GM12878 (cell line): ENCODE measurements around the gene STK32B. TPM values are rescaled to one million over a fixed set of nuclear protein-coding genes. Genes with fewer than 3 reads are reported as not detected.

Experiments
- ATAC-seq: fragments of 200-7000 bp; cut with Tn5 transposase; 3 replicates; pipeline ENCODE4 v1.9.1; 2020; ENCODE audit warnings: mild to moderate bottlenecking, moderate library complexity
- BruUV-seq: library from RNA; stranded (reverse); fragments of 400-500 nt; replicated peaks from 2 replicates; lab custom pipeline; 2021; lab: Mats Ljungman, UMichigan
- CTCF ChIA-PET: fragments of 300-600 bp; sonication (Branson Sonifier 250); formaldehyde crosslinking; extraction: SDS; loops from one replicate; lab custom pipeline; 2021; ENCODE audit warnings: inconsistent platforms; lab: Yijun Ruan, JAX
- POLR2A ChIA-PET: fragments of 350-600 bp; formaldehyde crosslinking; extraction: SDS; loops from one replicate; lab custom pipeline; 2021; ENCODE audit warnings: inconsistent platforms; lab: Charles Lee
- RAD21 ChIA-PET: fragments of 300-600 bp; sonication (Branson Sonifier 250); formaldehyde crosslinking; loops from one replicate; lab custom pipeline; 2023; ENCODE audit warnings: antibody characterized with exemption; ENCODE audit not compliant: unreplicated experiment; lab: Charles Lee
- SMC1A ChIA-PET: fragments of 300-600 bp; sonication (Branson Sonifier 250); formaldehyde crosslinking; loops from one replicate; lab custom pipeline; 2023; ENCODE audit not compliant: unreplicated experiment, uncharacterized antibody; lab: Charles Lee
- DNase-seq: peaks from one replicate; pipeline ENCODE4 v3.0.0-alpha.2; 2011; ENCODE audit warnings: low read depth, low spot score
- FAIRE-seq: peaks from 3 replicates; lab custom pipeline; 2011; peaks lifted over from hg19 to GRCh38; lab: Jason Lieb, UNC
- H2AFZ ChIP-seq: 2 replicates; pipeline ENCODE4 v1.6.0; 2011; ENCODE audit warnings: low read depth, low read length, control low read depth; ENCODE audit not compliant: control insufficient read depth
- H3K27ac ChIP-seq: 2 replicates; pipeline ENCODE4 v1.5.1; 2011; ENCODE audit warnings: control low read depth; ENCODE audit not compliant: control insufficient read depth, insufficient read depth
- H3K27me3 ChIP-seq, 2 experiments: replicated peaks in 1 of 2; 2 replicates each; pipeline versions ENCODE4 v1.6.0 to v1.6.1; 2011; ENCODE audit warnings: low read length in 1 of 2; ENCODE audit not compliant: control insufficient read depth in 2 of 2, insufficient read depth in 2 of 2
- H3K36me3 ChIP-seq, 2 experiments: 2 replicates each; pipeline ENCODE4 v1.5.1; 2011; ENCODE audit warnings: low read length in 1 of 2; ENCODE audit not compliant: control insufficient read depth in 2 of 2, insufficient read depth in 2 of 2
- H3K4me1 ChIP-seq: 2 replicates; pipeline ENCODE4 v1.6.1; 2011; ENCODE audit warnings: mild to moderate bottlenecking, low read length, moderate library complexity, mixed read lengths; ENCODE audit not compliant: control insufficient read depth, insufficient read depth
- H3K4me2 ChIP-seq: 2 replicates; pipeline ENCODE4 v1.6.0; 2011; ENCODE audit warnings: control low read depth; ENCODE audit not compliant: control insufficient read depth, insufficient read depth
- H3K4me3 ChIP-seq: fragments of 200-600 bp; sonication (generic); 2 replicates; pipeline ENCODE4 v1.5.1; 2016
- H3K79me2 ChIP-seq: 2 replicates; pipeline ENCODE4 v1.6.0; 2011; ENCODE audit warnings: low read length; ENCODE audit not compliant: control insufficient read depth, insufficient read depth
- H3K9ac ChIP-seq: 2 replicates; pipeline ENCODE4 v1.8.0; 2011; ENCODE audit warnings: low read length, control low read depth, mixed read lengths; ENCODE audit not compliant: control insufficient read depth, insufficient read depth
- H3K9me3 ChIP-seq: replicated peaks from 3 replicates; pipeline ENCODE4 v1.5.1; 2011; ENCODE audit warnings: mild to moderate bottlenecking, low read length; ENCODE audit not compliant: control insufficient read depth, insufficient read depth
- H4K20me1 ChIP-seq: 2 replicates; pipeline ENCODE4 v1.6.0; 2011; ENCODE audit not compliant: control insufficient read depth, insufficient read depth
- CBX3 ChIP-seq: fragments of 200-600 bp; sonication (generic); IDR thresholded peaks from 2 replicates; pipeline ENCODE4 v1.6.1; 2016; ENCODE audit warnings: low read depth, borderline replicate concordance
- HCFC1 ChIP-seq: fragments of 150-350 bp; IDR thresholded peaks from 2 replicates; pipeline ENCODE4 v1.6.1; 2014; ENCODE audit warnings: low read length
- PAX8 ChIP-seq: fragments of 450-650 bp; IDR thresholded peaks from 2 replicates; pipeline ENCODE4 v1.6.1; 2017; ENCODE audit warnings: mild to moderate bottlenecking, moderate library complexity
- POLR2AphosphoS2 ChIP-seq: IDR thresholded peaks from 2 replicates; pipeline ENCODE4 v1.6.1; 2011; ENCODE audit warnings: low read depth, mild to moderate bottlenecking, low read length, improper control_type of control experiment, moderate library complexity
- SMAD5 ChIP-seq: IDR thresholded peaks from 2 replicates; pipeline ENCODE4 v1.6.1; 2016; ENCODE audit warnings: antibody characterized with exemption, low read depth
- ZSCAN29 ChIP-seq: fragments of 450-650 bp; IDR thresholded peaks from 2 replicates; pipeline ENCODE4 v1.6.1; 2017; ENCODE audit warnings: mild to moderate bottlenecking, moderate library complexity
- WGBS: methylation state at CpG from one replicate; pipeline ENCODE4 v1.1.6; 2016; ENCODE audit warnings: low lambda C conversion rate; ENCODE audit not compliant: insufficient replicate concordance, insufficient coverage; ENCODE audit errors: missing lambda C conversion rate; 5-methylcytosine and 5-hydroxymethylcytosine counted together
- in situ Hi-C: fragments of 300-500 bp; cut with MboI; formaldehyde crosslinking; loops from 9 replicates; pipeline ENCODE4 v1.14.3; 2018; ENCODE audit warnings: mixed read lengths
- intact Hi-C: fragments of 100-400 bp; cut with micrococcal nuclease; formaldehyde crosslinking; loops from one replicate; pipeline ENCODE4 v1.14.2; 2022; ENCODE audit not compliant: unreplicated experiment
- polyA plus RNA-seq, 11 experiments: library from polyadenylated mRNA; depleted of rRNA in 4 of 11; unstranded in 6 of 11; stranded (reverse) in 5 of 11; fragments of >200 nt; fragmentation: Nextera tagmentation in 4 of 11; fragmentation: Illumina TruSeq in 1 of 11; extraction: Ambion mirVana in 4 of 11; extraction: Trizol in 1 of 11; gene quantifications; 1 replicate in 1 of 11; 2 replicates in 10 of 11; pipeline versions ENCODE4 v1.2.1 to v1.2.3, GENCODE V29; 2011 to 2016; ENCODE audit warnings: inconsistent platforms in 2 of 11, missing spikeins in 2 of 11, low read depth in 1 of 11
- total RNA-seq, 4 experiments: library from RNA; depleted of rRNA in 3 of 4; stranded (reverse); fragments of >200 nt in 3 of 4; fragmentation: Illumina TruSeq in 1 of 4; extraction: Trizol in 1 of 4; gene quantifications; 2 replicates each; pipeline versions ENCODE4 v1.2.1 to v1.2.3, GENCODE V29; 2013 to 2021
- TF ChIP-seq, protein P1 (sequence below): IDR thresholded peaks from 2 replicates; pipeline ENCODE4 v1.6.1; 2012; ENCODE audit warnings: low read depth, low read length, improper control_type of control experiment
- TF ChIP-seq, protein P2 (sequence below), 3 experiments: IDR thresholded peaks in 2 of 3; conservative IDR thresholded peaks in 1 of 3; 2 replicates each; pipeline ENCODE4 v1.5.1; 2011; ENCODE audit warnings: low read depth in 3 of 3, low read length in 3 of 3, mild to moderate bottlenecking in 3 of 3, control low read depth in 2 of 3, moderate library complexity in 2 of 3, inconsistent platforms in 1 of 3, mixed read lengths in 1 of 3; ENCODE audit not compliant: control insufficient read depth in 2 of 3, insufficient read depth in 1 of 3; ENCODE audit errors: extremely low read depth in 1 of 3
- TF ChIP-seq, protein P3 (sequence below): fragments of 450-650 bp; IDR thresholded peaks from 2 replicates; pipeline ENCODE4 v1.6.1; 2018; ENCODE audit warnings: mild to moderate bottlenecking, low read depth, moderate library complexity; ENCODE audit not compliant: partially characterized antibody
- TF ChIP-seq, protein P4 (sequence below): IDR thresholded peaks from 2 replicates; pipeline ENCODE4 v1.6.1; 2011; ENCODE audit warnings: borderline replicate concordance, low read depth, mild to moderate bottlenecking, moderate library complexity, low read length; ENCODE audit not compliant: insufficient read depth, poor library complexity, severe bottlenecking
- TF ChIP-seq, protein P5 (sequence below): IDR thresholded peaks from 2 replicates; pipeline ENCODE4 v1.6.1; 2012; ENCODE audit warnings: low read depth, low read length, improper control_type of control experiment
- TF ChIP-seq, protein P6 (sequence below): fragments of 450-650 bp; formaldehyde crosslinking; IDR thresholded peaks from 2 replicates; pipeline ENCODE4 v1.4.0; 2022; ENCODE audit warnings: mild to moderate bottlenecking, moderate library complexity

STK32B gene
- total and polyA plus RNA-seq, 10 of the 15 experiments (the other 5 are each of a cell fraction or from before 2014, with no cell fraction given), result 0.04 to 0.12 (median 0.08) TPM; not detected in 7

DNA sequence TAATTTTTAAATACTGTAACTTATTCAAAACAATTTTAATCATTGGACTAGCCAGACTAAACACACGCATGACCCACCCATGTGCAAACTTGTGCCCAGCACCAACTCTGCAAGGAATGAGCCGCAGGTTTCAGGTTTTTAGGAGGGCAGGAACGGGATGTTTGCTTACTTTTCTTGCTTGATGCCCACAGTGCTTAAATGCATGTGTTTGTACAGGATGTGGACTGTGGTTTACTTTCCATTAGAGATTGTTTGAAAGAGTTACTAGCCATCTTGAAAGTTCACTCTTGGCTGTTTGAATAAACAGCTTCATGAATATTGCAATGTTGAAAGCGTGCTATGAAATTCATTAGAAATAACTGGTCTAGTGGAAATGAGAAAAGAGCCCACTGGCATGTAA is 83.3 kb downstream of the STK32B start:
- ChIA-PET SMC1A (no interaction called here), CTCF (no interaction called here), POLR2A (no interaction called here), RAD21 (no interaction called here)
- no peaks in the 10 kb centered on the region for H3K79me2 ChIP-seq
- H2AFZ ChIP-seq, result no peak overlapping the region
- no peak for FAIRE-seq
- H3K9me3 ChIP-seq, result no peaks in the 10 kb centered on the region
- H3K9ac ChIP-seq, result no peak overlapping the region
- no peaks in the 10 kb centered on the region for H3K36me3 ChIP-seq
- 21% methylated on average over 4 of the region's 4 CpGs for WGBS
- no peaks in the 10 kb centered on the region for H3K4me1 ChIP-seq
- intact Hi-C loops, result no loop called here
- no TSS peak for BruUV-seq
- H3K4me2 ChIP-seq, result no peak overlapping the region
- in situ Hi-C loops, result no loop called here
- no peak for DNase-seq
- TF ChIP-seq, protein P1, sequence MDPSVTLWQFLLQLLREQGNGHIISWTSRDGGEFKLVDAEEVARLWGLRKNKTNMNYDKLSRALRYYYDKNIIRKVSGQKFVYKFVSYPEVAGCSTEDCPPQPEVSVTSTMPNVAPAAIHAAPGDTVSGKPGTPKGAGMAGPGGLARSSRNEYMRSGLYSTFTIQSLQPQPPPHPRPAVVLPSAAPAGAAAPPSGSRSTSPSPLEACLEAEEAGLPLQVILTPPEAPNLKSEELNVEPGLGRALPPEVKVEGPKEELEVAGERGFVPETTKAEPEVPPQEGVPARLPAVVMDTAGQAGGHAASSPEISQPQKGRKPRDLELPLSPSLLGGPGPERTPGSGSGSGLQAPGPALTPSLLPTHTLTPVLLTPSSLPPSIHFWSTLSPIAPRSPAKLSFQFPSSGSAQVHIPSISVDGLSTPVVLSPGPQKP, result no peak
- TF ChIP-seq POLR2AphosphoS2 (no peak), HCFC1 (no peak), PAX8 (no peak), ZSCAN29 (no peak), SMAD5 (no peak), CBX3 (no peak)
- TF ChIP-seq, protein P2, sequence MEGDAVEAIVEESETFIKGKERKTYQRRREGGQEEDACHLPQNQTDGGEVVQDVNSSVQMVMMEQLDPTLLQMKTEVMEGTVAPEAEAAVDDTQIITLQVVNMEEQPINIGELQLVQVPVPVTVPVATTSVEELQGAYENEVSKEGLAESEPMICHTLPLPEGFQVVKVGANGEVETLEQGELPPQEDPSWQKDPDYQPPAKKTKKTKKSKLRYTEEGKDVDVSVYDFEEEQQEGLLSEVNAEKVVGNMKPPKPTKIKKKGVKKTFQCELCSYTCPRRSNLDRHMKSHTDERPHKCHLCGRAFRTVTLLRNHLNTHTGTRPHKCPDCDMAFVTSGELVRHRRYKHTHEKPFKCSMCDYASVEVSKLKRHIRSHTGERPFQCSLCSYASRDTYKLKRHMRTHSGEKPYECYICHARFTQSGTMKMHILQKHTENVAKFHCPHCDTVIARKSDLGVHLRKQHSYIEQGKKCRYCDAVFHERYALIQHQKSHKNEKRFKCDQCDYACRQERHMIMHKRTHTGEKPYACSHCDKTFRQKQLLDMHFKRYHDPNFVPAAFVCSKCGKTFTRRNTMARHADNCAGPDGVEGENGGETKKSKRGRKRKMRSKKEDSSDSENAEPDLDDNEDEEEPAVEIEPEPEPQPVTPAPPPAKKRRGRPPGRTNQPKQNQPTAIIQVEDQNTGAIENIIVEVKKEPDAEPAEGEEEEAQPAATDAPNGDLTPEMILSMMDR (IDR thresholded peaks at IDR 0.05 in 2 of 3, conservative IDR thresholded peaks at IDR 0.05 in 1 of 3; ENCODE audit: control insufficient read depth in 2 of 3, extremely low read depth in 1 of 3, insufficient read depth in 1 of 3, low read depth in 3 of 3, low read length in 3 of 3), result no peak
- TF ChIP-seq, protein P3, sequence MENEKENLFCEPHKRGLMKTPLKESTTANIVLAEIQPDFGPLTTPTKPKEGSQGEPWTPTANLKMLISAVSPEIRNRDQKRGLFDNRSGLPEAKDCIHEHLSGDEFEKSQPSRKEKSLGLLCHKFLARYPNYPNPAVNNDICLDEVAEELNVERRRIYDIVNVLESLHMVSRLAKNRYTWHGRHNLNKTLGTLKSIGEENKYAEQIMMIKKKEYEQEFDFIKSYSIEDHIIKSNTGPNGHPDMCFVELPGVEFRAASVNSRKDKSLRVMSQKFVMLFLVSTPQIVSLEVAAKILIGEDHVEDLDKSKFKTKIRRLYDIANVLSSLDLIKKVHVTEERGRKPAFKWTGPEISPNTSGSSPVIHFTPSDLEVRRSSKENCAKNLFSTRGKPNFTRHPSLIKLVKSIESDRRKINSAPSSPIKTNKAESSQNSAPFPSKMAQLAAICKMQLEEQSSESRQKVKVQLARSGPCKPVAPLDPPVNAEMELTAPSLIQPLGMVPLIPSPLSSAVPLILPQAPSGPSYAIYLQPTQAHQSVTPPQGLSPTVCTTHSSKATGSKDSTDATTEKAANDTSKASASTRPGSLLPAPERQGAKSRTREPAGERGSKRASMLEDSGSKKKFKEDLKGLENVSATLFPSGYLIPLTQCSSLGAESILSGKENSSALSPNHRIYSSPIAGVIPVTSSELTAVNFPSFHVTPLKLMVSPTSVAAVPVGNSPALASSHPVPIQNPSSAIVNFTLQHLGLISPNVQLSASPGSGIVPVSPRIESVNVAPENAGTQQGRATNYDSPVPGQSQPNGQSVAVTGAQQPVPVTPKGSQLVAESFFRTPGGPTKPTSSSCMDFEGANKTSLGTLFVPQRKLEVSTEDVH, result no peak
- TF ChIP-seq, protein P4, sequence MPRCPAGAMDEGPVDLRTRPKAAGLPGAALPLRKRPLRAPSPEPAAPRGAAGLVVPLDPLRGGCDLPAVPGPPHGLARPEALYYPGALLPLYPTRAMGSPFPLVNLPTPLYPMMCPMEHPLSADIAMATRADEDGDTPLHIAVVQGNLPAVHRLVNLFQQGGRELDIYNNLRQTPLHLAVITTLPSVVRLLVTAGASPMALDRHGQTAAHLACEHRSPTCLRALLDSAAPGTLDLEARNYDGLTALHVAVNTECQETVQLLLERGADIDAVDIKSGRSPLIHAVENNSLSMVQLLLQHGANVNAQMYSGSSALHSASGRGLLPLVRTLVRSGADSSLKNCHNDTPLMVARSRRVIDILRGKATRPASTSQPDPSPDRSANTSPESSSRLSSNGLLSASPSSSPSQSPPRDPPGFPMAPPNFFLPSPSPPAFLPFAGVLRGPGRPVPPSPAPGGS, result no peak
- TF ChIP-seq, protein P5, sequence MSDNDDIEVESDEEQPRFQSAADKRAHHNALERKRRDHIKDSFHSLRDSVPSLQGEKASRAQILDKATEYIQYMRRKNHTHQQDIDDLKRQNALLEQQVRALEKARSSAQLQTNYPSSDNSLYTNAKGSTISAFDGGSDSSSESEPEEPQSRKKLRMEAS, result no peak
- TF ChIP-seq, protein P6, sequence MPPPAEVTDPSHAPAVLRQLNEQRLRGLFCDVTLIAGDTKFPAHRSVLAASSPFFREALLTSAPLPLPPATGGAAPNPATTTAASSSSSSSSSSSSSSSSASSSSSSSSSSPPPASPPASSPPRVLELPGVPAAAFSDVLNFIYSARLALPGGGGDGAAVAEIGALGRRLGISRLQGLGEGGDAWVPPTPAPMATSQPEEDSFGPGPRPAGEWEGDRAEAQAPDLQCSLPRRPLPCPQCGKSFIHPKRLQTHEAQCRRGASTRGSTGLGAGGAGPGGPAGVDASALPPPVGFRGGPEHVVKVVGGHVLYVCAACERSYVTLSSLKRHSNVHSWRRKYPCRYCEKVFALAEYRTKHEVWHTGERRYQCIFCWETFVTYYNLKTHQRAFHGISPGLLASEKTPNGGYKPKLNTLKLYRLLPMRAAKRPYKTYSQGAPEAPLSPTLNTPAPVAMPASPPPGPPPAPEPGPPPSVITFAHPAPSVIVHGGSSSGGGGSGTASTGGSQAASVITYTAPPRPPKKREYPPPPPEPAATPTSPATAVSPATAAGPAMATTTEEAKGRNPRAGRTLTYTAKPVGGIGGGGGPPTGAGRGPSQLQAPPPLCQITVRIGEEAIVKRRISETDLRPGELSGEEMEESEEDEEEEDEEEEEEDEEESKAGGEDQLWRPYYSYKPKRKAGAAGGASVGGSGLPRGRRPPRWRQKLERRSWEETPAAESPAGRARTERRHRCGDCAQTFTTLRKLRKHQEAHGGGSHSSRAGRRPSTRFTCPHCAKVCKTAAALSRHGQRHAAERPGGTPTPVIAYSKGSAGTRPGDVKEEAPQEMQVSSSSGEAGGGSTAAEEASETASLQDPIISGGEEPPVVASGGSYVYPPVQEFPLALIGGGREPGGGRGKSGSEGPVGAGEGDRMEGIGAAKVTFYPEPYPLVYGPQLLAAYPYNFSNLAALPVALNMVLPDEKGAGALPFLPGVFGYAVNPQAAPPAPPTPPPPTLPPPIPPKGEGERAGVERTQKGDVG (CRISPR knock-in tag), result no peak
- H3K27ac ChIP-seq, result no peak overlapping the region
- no peak for ATAC-seq
- H3K4me3 ChIP-seq, result no peak overlapping the region
- H3K27me3 ChIP-seq, result no peaks in the 10 kb centered on the region
- H4K20me1 ChIP-seq, result no peaks in the 10 kb centered on the region
